Measurements from ENCODE around the gene AGAP2.
"Not testable (repeated sequence)": the region's sequence is repeated elsewhere in the genome, so short reads cannot be mapped to it uniquely, and the experiment has no call there.

DNA sequence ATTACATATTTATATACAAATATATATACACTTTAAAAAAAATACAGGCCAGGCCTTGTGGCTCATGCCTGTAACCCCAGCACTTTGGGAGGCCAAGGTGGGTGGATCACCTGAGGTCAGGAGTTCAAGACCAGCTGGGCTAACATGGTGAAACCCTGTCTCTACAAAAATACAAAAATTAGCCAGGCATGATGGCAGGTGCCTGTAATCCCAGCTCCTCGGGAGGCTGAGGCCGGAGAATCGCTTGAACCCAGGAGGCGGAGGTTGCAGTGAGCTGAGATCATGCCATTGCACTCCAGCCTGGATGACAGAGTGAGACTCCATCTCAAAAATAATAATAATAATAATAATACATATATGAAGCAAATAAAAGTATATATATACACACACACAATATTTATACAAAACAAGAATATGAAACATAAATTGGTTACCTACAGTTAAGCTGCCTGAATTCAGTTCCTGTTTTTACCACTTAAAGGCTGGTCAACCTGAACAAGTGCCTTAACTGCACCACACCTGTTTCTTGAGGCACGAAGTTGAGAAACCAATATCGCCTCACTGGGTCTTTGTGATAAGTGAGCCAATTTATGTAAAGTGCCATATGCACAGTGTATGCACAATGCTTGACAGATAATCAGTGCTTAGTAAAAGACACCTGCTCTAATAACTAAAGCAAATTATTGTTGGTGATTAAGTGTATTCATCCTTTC is 23.4 kb downstream of the AGAP2 start:
- not testable (repeated sequence) for TF ChIP-seq POLR2A (IDR thresholded peaks at IDR 0.05; ENCODE audit: control extremely low read depth in 1 of 2, low read depth in 2 of 2, low read length in 2 of 2); KDM1A (IDR thresholded peaks at IDR 0.05; ENCODE audit: borderline replicate concordance, low read length)
